ENCODE results near the gene PLA2G2F. TPM values are rescaled to one million over a fixed set of nuclear protein-coding genes. Genes with fewer than 3 reads are reported as not detected.

The PLA2G2F gene
- total and polyA plus RNA-seq, 2 of the 13 experiments (the other 11 are each of a cell fraction or from before 2014, with no cell fraction given) = not detected

GRCh38 chr1:20117236-20117635 lies 21.9 kb upstream of the PLA2G2F start:
- intact Hi-C loops (cut with micrococcal nuclease; ENCODE audit: unreplicated experiment) (no loop called here), in situ Hi-C loops (cut with HindIII; ENCODE audit: extremely low pct_ligation_motif_present, low pct_unique_long_range_greater_than_20kb) (no loop called here)
- Histone ChIP-seq H2AFZ (ENCODE audit: low read length) (no peak overlapping the region), H3K79me2 (ENCODE audit: insufficient read depth, low read length) (no peaks in the 10 kb centered on the region), H3K27ac (ENCODE audit: extremely low read length, insufficient read depth, low read length) (no peak overlapping the region), H3K27me3 (ENCODE audit: control insufficient read depth in 1 of 2, insufficient read depth in 2 of 2, low read length in 2 of 2) (peaks cover 1 to 28% of the 10 kb centered on the region in 2 experiments; a peak in 3 of 5 replicates), H3K9ac (ENCODE audit: insufficient read depth, low read depth, low read length) (no peak overlapping the region), H3K4me3 (replicated peaks in 1 of 3; ENCODE audit: insufficient read depth in 1 of 3, low read depth in 2 of 3, low read length in 3 of 3) (no peak overlapping the region), H3K4me2 (ENCODE audit: low read depth, low read length) (no peak overlapping the region), H3K36me3 (replicated peaks in 1 of 2; ENCODE audit: control insufficient read depth in 1 of 2, insufficient read depth in 2 of 2, low read length in 2 of 2) (no peaks in the 10 kb centered on the region), H4K20me1 (ENCODE audit: insufficient read depth, low read length) (no peaks in the 10 kb centered on the region), H3K9me3 (ENCODE audit: low read length) (no peaks in the 10 kb centered on the region), H3K4me1 (ENCODE audit: insufficient read depth, low read length) (no peaks in the 10 kb centered on the region)
- no peak for ATAC-seq
- DNase-seq (ENCODE audit: low spot score) = no peak
- CTCF ChIA-PET (ENCODE audit: low intra/inter-chr PET ratio, low total read pairs) = no interaction called here
- no peak for TF ChIP-seq WIZ (CRISPR knock-in tag; IDR thresholded peaks at IDR 0.05)
- no peak for FAIRE-seq
- POLR2A ChIA-PET = no interaction called here
- BruUV-seq (replicated peaks) = no TSS peak

- H3K27me3 ChIP-seq (ENCODE audit: control insufficient read depth in 1 of 2, insufficient read depth in 2 of 2, low read length in 2 of 2) = peaks cover 1 to 28% of the 10 kb centered on the region in 2 experiments; a peak in 3 of 5 replicates
- H3K4me3 ChIP-seq (replicated peaks in 1 of 3; ENCODE audit: insufficient read depth in 1 of 3, low read depth in 2 of 3, low read length in 3 of 3) = no peak within 1 kb of the TSS
- in situ Hi-C loops (cut with HindIII; ENCODE audit: extremely low pct_ligation_motif_present, low pct_unique_long_range_greater_than_20kb) = no loop called here
- ATAC-seq (no peak), DNase-seq (ENCODE audit: low spot score) (no peak), FAIRE-seq (no peak)
- no peak within 1 kb of the TSS for H2AFZ ChIP-seq (ENCODE audit: low read length)
- H3K4me2 ChIP-seq (ENCODE audit: low read depth, low read length) = no peak within 1 kb of the TSS
- no peaks in the 10 kb centered on the region for H3K4me1 ChIP-seq (ENCODE audit: insufficient read depth, low read length)
- no peak within 1 kb of the TSS for H3K27ac ChIP-seq (ENCODE audit: extremely low read length, insufficient read depth, low read length)
- WGBS (ENCODE audit: low lambda C conversion rate) = no CpG with 5 or more reads among the region's 2 CpGs
- H4K20me1 ChIP-seq (ENCODE audit: insufficient read depth, low read length) = no peaks in the 10 kb centered on the region
- ChIA-PET POLR2A (no interaction called here), CTCF (ENCODE audit: low intra/inter-chr PET ratio, low total read pairs) (no interaction called here)
- no TSS peak for BruUV-seq (replicated peaks)
- H3K79me2 ChIP-seq (ENCODE audit: insufficient read depth, low read length) = no peaks in the 10 kb centered on the region
- no peak within 1 kb of the TSS for H3K9ac ChIP-seq (ENCODE audit: insufficient read depth, low read depth, low read length)
- intact Hi-C loops (cut with micrococcal nuclease; ENCODE audit: unreplicated experiment) = no loop called here
- no peaks in the 10 kb centered on the region for H3K9me3 ChIP-seq (ENCODE audit: low read length)
- no peak for TF ChIP-seq HCFC1 (IDR thresholded peaks at IDR 0.05; ENCODE audit: low read depth, low read length)
- no peaks in the 10 kb centered on the region for H3K36me3 ChIP-seq (replicated peaks in 1 of 2; ENCODE audit: control insufficient read depth in 1 of 2, insufficient read depth in 2 of 2, low read length in 2 of 2)
Observed at GRCh38 chr1:20119347-20119746, 19.8 kb upstream of the PLA2G2F start, which contains the start of gene PLA2G2D. Gene PLA2G2D, minus strand, starts transcription at chr1:20119536. Its CDS starts 38 bp downstream, at chr1:20119498.

GRCh38 chr1:20120796-20121195 lies 18.3 kb upstream of the PLA2G2F start:
- intact Hi-C loops (cut with micrococcal nuclease; ENCODE audit: unreplicated experiment) = no loop called here
- in situ Hi-C loops (cut with HindIII; ENCODE audit: extremely low pct_ligation_motif_present, low pct_unique_long_range_greater_than_20kb) = no loop called here
- TF ChIP-seq KAT8 (CRISPR knock-in tag; IDR thresholded peaks at IDR 0.05) (no peak), MBD4 (IDR thresholded peaks at IDR 0.05; ENCODE audit: borderline replicate concordance, low read length) (no peak), ZNF180 (CRISPR knock-in tag; IDR thresholded peaks at IDR 0.05; ENCODE audit: borderline replicate concordance, low read depth) (no peak), DZIP1 (CRISPR knock-in tag; IDR thresholded peaks at IDR 0.05) (no peak), NONO (IDR thresholded peaks at IDR 0.05) (no peak), NONO (CRISPR knock-in tag; conservative IDR thresholded peaks at IDR 0.05) (no peak), ZBTB26 (CRISPR knock-in tag; IDR thresholded peaks at IDR 0.05; ENCODE audit: borderline replicate concordance) (no peak), ZNF256 (CRISPR knock-in tag; conservative IDR thresholded peaks at IDR 0.05) (no peak)

More at GRCh38 chr1:20120796-20121195, 18.3 kb upstream of the PLA2G2F start:
- ChIA-PET CTCF (ENCODE audit: low intra/inter-chr PET ratio, low total read pairs) (no interaction called here), POLR2A (no interaction called here)
- Histone ChIP-seq H2AFZ (ENCODE audit: low read length) (no peak overlapping the region), H3K4me2 (ENCODE audit: low read depth, low read length) (no peak overlapping the region), H3K27ac (ENCODE audit: extremely low read length, insufficient read depth, low read length) (no peak overlapping the region), H3K27me3 (ENCODE audit: control insufficient read depth in 1 of 2, insufficient read depth in 2 of 2, low read length in 2 of 2) (peaks cover 1 to 25% of the 10 kb centered on the region in 2 experiments; a peak in 2 of 5 replicates), H3K4me3 (replicated peaks in 1 of 3; ENCODE audit: insufficient read depth in 1 of 3, low read depth in 2 of 3, low read length in 3 of 3) (no peak overlapping the region), H3K36me3 (replicated peaks in 1 of 2; ENCODE audit: control insufficient read depth in 1 of 2, insufficient read depth in 2 of 2, low read length in 2 of 2) (no peaks in the 10 kb centered on the region), H3K9ac (ENCODE audit: insufficient read depth, low read depth, low read length) (no peak overlapping the region), H3K79me2 (ENCODE audit: insufficient read depth, low read length) (no peaks in the 10 kb centered on the region), H3K4me1 (ENCODE audit: insufficient read depth, low read length) (no peaks in the 10 kb centered on the region), H4K20me1 (ENCODE audit: insufficient read depth, low read length) (no peaks in the 10 kb centered on the region), H3K9me3 (ENCODE audit: low read length) (no peaks in the 10 kb centered on the region)
- ATAC-seq (no peak), FAIRE-seq (no peak), DNase-seq (ENCODE audit: low spot score) (no peak)
- no TSS peak for BruUV-seq (replicated peaks)
- WGBS (ENCODE audit: low lambda C conversion rate) = 68% methylated on average over 4 of the region's 4 CpGs
